GM12874 (cell line): ENCODE data around the gene OPN5.

Source experiments
- CTCF ChIP-seq: IDR thresholded peaks from 2 replicates; pipeline ENCODE4 v1.5.1; 2011; ENCODE audit warnings: low read depth, mild to moderate bottlenecking, control low read depth, low read length, moderate library complexity; ENCODE audit not compliant: insufficient read depth

The OPN5 gene

GRCh38 chr6:47792216-47792733 lies 10.4 kb downstream of the OPN5 start:
- no peak for TF ChIP-seq CTCF

- no peak for TF ChIP-seq CTCF
These were observed 12.8 kb downstream of the OPN5 start for GRCh38 chr6:47794577-47795135.

GRCh38 chr6:47801984-47802383 lies 20.2 kb downstream of the OPN5 start:
- no peak for TF ChIP-seq CTCF

- no peak for TF ChIP-seq CTCF
These were observed 23.0 kb downstream of the OPN5 start for GRCh38 chr6:47804821-47805220.

GRCh38 chr6:47809873-47810272 lies 28.0 kb downstream of the OPN5 start:
- TF ChIP-seq CTCF, result no peak

- TF ChIP-seq CTCF, result 0 out of 2 replicates have a peak, but pooled peaks have one; percentile 15
These were observed 29.1 kb downstream of the OPN5 start for GRCh38 chr6:47810885-47811284.

GRCh38 chr6:47811443-47811842 lies 29.6 kb downstream of the OPN5 start:
- TF ChIP-seq CTCF, result no peak
